DOHH2 (cell line): ENCODE results near the gene KDM5B.

Experiments
- CTCF ChIP-seq: fragments of 200-600 bp; sonication (generic); IDR thresholded peaks from one replicate; pipeline ENCODE4 v1.5.1; 2014; ENCODE audit warnings: antibody characterized with exemption, mild to moderate bottlenecking, low read depth, low read length; ENCODE audit not compliant: poor library complexity, severe bottlenecking
- EZH2phosphoT487 ChIP-seq: fragments of 200-600 bp; sonication (generic); IDR thresholded peaks from 2 replicates; pipeline ENCODE4 v1.6.1; 2017; ENCODE audit warnings: borderline replicate concordance, mild to moderate bottlenecking, antibody characterized with exemption, low read length, moderate library complexity, mixed read lengths

GRCh38 chr1:202683029-202683428 lies 125.2 kb downstream of the KDM5B start:
- TF ChIP-seq CTCF = no peak
- no peak for TF ChIP-seq EZH2phosphoT487
